Muscle layer of colon (tissue), 2 donors: Measurements from ENCODE around the gene CHD2.
A peak's percentile ranks its signal among the peaks of the same experiment; 100 is the strongest.
"Not testable (repeated sequence)": the region's sequence is repeated elsewhere in the genome, so short reads cannot be mapped to it uniquely, and the experiment has no call there.

Experiments used
- H3K27ac ChIP-seq: one replicate; pipeline ENCODE4 v1.7.0; 2013; ENCODE audit warnings: low read depth, mild to moderate bottlenecking, low read length, moderate library complexity
- H3K27me3 ChIP-seq, 2 donors: one replicate each; pipeline ENCODE4 v1.7.0; 2013; ENCODE audit warnings: low read length in 2 of 2, mild to moderate bottlenecking in 2 of 2; ENCODE audit not compliant: insufficient read depth in 2 of 2, control insufficient read depth in 1 of 2
- H3K36me3 ChIP-seq: one replicate; pipeline ENCODE4 v1.7.0; 2013; ENCODE audit warnings: mild to moderate bottlenecking, low read length; ENCODE audit not compliant: insufficient read depth
- H3K4me1 ChIP-seq: one replicate; pipeline ENCODE4 v1.7.0; 2013; ENCODE audit warnings: mild to moderate bottlenecking, low read length; ENCODE audit not compliant: insufficient read depth
- H3K4me3 ChIP-seq, 2 donors: one replicate each; pipeline ENCODE4 v1.7.0; 2013; ENCODE audit warnings: low read length in 2 of 2, low read depth in 1 of 2, mild to moderate bottlenecking in 1 of 2, moderate library complexity in 1 of 2
- H3K9ac ChIP-seq: one replicate; pipeline ENCODE4 v1.7.0; 2013; ENCODE audit warnings: low read length
- H3K9me3 ChIP-seq: one replicate; pipeline ENCODE4 v1.7.0; 2013; ENCODE audit warnings: mild to moderate bottlenecking, low read length
- donor health status: abdominal sarcoma.
- donor health status: Adenocarcinoma of cecum.

Gene CHD2

GRCh38 chr15:92907896-92908712 is 8.0 kb downstream of the CHD2 start:
- peaks cover 76% of the 10 kb centered on the region for H3K4me1 ChIP-seq
- peaks cover 5% of the 10 kb centered on the region for H3K36me3 ChIP-seq
- peak overlapping the region; percentile 56 for H3K9ac ChIP-seq
- H3K27ac ChIP-seq, result peak overlapping the region; percentile 91
- H3K27me3 ChIP-seq, result no peaks in the 10 kb centered on the region
- H3K9me3 ChIP-seq, result no peaks in the 10 kb centered on the region
- peak overlapping the region in 1 of 2 donors; percentile 29 for H3K4me3 ChIP-seq

GRCh38 chr15:92908713-92909057 is 8.6 kb downstream of the CHD2 start:
- Histone ChIP-seq H3K4me3 (peak overlapping the region in 1 of 2 donors; percentile 29), H3K36me3 (peaks cover 5% of the 10 kb centered on the region), H3K9ac (peak overlapping the region; percentile 56), H3K27me3 (no peaks in the 10 kb centered on the region), H3K9me3 (no peaks in the 10 kb centered on the region), H3K27ac (peak overlapping the region; percentile 91), H3K4me1 (peaks cover 76% of the 10 kb centered on the region)

- peaks cover 82% of the 10 kb centered on the region for H3K4me1 ChIP-seq
- peak overlapping the region; percentile 91 for H3K27ac ChIP-seq
- no peak overlapping the region for H3K9ac ChIP-seq
- H3K4me3 ChIP-seq, result peak overlapping the region in 1 of 2 donors; percentile 29
- no peaks in the 10 kb centered on the region for H3K9me3 ChIP-seq
- H3K36me3 ChIP-seq, result peaks cover 5% of the 10 kb centered on the region
- H3K27me3 ChIP-seq, result no peaks in the 10 kb centered on the region
These were observed 9.1 kb downstream of the CHD2 start for GRCh38 chr15:92909136-92909781.

- Histone ChIP-seq H3K27me3 (no peaks in the 10 kb centered on the region), H3K4me1 (peaks cover 85% of the 10 kb centered on the region), H3K27ac (no peak overlapping the region), H3K4me3 (no peak overlapping the region), H3K9me3 (no peaks in the 10 kb centered on the region), H3K9ac (no peak overlapping the region), H3K36me3 (peaks cover 5% of the 10 kb centered on the region)
These were observed 10.3 kb downstream of the CHD2 start for GRCh38 chr15:92910451-92910850.

- Histone ChIP-seq H3K9ac (no peak overlapping the region), H3K36me3 (peaks cover 5% of the 10 kb centered on the region), H3K27me3 (no peaks in the 10 kb centered on the region), H3K9me3 (no peaks in the 10 kb centered on the region), H3K4me3 (peak overlapping the region in 1 of 2 donors; percentile 3), H3K27ac (peak overlapping the region; percentile 24), H3K4me1 (peaks cover 75% of the 10 kb centered on the region)
These were observed 14.0 kb downstream of the CHD2 start for GRCh38 chr15:92914103-92914499.

GRCh38 chr15:92914768-92915221 is 14.7 kb downstream of the CHD2 start:
- Histone ChIP-seq H3K27ac (peak overlapping the region; percentile 24), H3K9ac (no peak overlapping the region), H3K4me3 (peak overlapping the region in 1 of 2 donors; percentile 3), H3K4me1 (peaks cover 75% of the 10 kb centered on the region), H3K36me3 (peaks cover 5% of the 10 kb centered on the region), H3K9me3 (no peaks in the 10 kb centered on the region), H3K27me3 (no peaks in the 10 kb centered on the region)

GRCh38 chr15:92915766-92916435 is 15.8 kb downstream of the CHD2 start:
- Histone ChIP-seq H3K9ac (no peak overlapping the region), H3K4me1 (peaks cover 76% of the 10 kb centered on the region), H3K9me3 (no peaks in the 10 kb centered on the region), H3K27me3 (no peaks in the 10 kb centered on the region), H3K36me3 (no peaks in the 10 kb centered on the region), H3K4me3 (no peak overlapping the region), H3K27ac (no peak overlapping the region)

GRCh38 chr15:92917598-92918407 is 17.7 kb downstream of the CHD2 start:
- Histone ChIP-seq H3K4me3 (peak overlapping the region in 1 of 2 donors; percentile 6), H3K27me3 (no peaks in the 10 kb centered on the region), H3K27ac (peak overlapping the region; percentile 43), H3K4me1 (peaks cover 83% of the 10 kb centered on the region), H3K9ac (no peak overlapping the region), H3K36me3 (no peaks in the 10 kb centered on the region), H3K9me3 (no peaks in the 10 kb centered on the region)

GRCh38 chr15:92918881-92919280 is 18.8 kb downstream of the CHD2 start:
- H3K9ac ChIP-seq, H3K4me3 ChIP-seq, H3K9me3 ChIP-seq, H3K36me3 ChIP-seq, H3K27me3 ChIP-seq, H3K27ac ChIP-seq: not testable (repeated sequence)
- peaks cover 80% of the 10 kb centered on the region for H3K4me1 ChIP-seq

GRCh38 chr15:92920595-92921161 is 20.6 kb downstream of the CHD2 start:
- Histone ChIP-seq H3K4me1 (peaks cover 76% of the 10 kb centered on the region), H3K9ac (no peak overlapping the region), H3K9me3 (no peaks in the 10 kb centered on the region), H3K4me3 (no peak overlapping the region), H3K27me3 (no peaks in the 10 kb centered on the region), H3K36me3 (peaks cover 12% of the 10 kb centered on the region), H3K27ac (no peak overlapping the region)
